GM12872 (cell line): ENCODE data around the gene KRT73.

Experiments used
- TF ChIP-seq, protein P1 (sequence below): IDR thresholded peaks from 3 replicates; pipeline ENCODE4 v1.5.1; 2011; ENCODE audit warnings: low read depth, mild to moderate bottlenecking, low read length, moderate library complexity; ENCODE audit not compliant: insufficient read depth

Gene KRT73

DNA sequence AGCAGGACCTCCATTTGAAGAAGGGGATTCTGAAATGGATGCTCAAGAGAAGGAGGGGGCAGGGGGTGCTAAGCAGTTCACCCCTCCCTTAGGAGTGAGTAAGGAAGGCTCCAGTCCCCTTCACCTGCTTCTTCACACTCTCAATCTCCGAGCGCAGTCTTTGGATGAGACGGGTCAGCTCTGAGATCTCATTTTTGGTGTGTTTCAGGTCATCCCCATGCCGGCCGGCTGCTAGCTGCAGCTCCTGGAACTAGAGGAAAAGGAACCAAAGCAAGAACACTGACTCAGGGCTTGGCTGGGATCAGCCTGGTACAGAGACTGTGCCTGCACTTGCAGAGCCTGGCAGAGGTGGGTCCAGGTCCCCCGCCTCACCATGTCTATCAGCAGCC is 7.3 kb downstream of the KRT73 start:
- TF ChIP-seq, protein P1, sequence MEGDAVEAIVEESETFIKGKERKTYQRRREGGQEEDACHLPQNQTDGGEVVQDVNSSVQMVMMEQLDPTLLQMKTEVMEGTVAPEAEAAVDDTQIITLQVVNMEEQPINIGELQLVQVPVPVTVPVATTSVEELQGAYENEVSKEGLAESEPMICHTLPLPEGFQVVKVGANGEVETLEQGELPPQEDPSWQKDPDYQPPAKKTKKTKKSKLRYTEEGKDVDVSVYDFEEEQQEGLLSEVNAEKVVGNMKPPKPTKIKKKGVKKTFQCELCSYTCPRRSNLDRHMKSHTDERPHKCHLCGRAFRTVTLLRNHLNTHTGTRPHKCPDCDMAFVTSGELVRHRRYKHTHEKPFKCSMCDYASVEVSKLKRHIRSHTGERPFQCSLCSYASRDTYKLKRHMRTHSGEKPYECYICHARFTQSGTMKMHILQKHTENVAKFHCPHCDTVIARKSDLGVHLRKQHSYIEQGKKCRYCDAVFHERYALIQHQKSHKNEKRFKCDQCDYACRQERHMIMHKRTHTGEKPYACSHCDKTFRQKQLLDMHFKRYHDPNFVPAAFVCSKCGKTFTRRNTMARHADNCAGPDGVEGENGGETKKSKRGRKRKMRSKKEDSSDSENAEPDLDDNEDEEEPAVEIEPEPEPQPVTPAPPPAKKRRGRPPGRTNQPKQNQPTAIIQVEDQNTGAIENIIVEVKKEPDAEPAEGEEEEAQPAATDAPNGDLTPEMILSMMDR: no peak

DNA sequence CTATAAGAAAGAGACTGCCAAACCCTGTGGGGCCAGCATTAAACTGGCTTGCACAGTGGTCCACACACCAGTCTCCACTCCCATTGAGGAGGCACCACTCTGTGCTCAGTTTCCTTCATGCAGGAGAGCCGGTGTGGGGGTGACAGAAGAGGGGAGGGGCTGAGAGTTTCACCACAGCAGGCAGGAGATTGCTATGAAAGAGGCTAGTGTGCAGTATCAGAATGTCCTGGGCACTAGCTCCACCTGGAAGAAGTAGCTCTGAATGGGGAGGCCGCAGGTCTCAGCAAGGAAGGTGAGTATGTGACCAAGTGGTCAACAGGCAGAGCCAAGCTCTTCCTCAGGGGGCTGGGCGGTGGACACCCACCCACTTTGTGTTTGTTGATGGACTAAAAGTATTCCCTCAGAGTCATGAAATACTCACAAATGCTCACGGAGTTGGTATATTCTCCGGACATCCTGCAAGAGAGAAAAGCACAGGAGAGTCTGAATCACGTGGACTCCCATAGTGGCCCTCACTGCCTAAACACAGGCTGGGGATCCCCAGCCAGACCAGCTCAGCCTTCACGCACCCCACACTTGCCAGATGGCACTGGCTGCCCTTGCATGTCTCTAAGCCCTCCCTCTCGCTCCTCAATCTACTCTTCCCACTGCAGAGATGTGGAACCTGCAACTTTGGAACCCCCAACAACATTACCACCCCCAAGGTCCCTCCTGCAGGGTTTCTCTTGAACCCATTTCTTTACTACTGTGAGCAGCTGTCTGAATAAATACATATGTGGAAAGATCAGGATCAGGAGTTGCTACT is 9.3 kb downstream of the KRT73 start:
- TF ChIP-seq, protein P1: no peak

DNA sequence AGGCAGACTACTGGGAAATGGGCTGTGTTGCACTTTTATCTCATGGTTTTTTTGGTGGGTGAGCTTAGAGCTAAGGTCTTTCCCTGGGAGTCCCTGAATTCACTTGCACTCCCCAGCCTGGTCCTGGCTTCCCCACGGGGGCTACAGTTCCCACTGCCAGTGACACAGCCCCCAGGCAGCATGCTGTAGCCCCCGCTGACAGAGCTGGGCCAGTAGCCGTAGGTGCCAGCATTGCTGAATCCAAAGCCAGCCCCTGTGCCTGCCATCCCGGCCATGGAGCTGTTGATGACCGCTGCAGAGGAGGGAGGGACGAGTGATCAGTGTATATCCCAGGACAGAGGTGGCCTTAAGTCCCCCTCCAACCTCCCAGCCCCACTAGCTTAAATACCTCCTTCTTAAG is 10.2 kb downstream of the KRT73 start:
- TF ChIP-seq, protein P1: no peak

DNA sequence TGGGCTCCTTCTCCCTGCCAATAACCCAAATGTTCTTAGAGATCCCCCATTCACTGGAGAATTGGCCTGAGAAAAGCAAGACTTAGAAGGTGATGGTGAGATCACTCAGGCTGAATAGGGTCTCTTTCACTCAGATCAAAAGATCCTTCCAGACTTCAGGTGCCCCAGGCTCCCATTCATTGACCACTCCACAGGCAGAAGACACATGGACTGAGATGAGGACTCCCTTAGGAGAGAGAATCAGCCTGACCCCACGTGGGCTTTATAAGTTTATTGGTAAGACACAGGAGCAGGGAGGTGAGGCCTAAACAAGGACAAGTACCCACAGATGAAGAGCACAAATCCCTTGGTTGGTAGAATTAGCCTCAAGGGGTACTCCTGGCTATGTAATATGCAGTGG is 11.0 kb downstream of the KRT73 start:
- TF ChIP-seq, protein P1: no peak

DNA sequence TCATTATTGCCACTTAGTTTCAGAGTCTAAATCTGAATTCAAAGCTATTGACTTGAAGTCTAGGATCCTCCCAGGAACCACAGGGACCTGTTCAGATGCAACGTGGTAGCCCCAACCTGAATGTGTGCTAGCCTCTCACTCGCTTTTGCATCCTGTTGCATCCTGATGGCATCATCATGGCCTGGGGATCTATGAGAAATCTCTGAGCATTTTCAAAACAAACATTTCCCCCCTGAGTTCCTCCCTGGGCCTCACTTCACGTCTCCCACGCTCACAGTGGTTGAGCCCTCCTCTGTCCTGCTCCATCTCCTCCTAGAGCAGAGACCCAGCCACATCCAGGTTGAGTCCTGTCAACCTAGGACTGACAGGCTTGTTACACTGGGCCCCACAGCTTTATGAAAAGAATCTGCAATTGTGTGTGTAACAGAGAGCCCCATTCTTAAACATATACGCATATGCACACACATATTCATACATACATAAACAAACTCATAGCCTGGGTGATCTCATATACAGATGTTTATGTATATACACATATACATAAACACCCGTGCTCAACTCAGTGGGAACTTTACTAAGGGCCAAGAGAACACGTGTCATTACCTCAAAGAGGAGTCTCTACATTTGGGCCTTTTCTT is 11.7 kb downstream of the KRT73 start:
- TF ChIP-seq, protein P1: no peak

DNA sequence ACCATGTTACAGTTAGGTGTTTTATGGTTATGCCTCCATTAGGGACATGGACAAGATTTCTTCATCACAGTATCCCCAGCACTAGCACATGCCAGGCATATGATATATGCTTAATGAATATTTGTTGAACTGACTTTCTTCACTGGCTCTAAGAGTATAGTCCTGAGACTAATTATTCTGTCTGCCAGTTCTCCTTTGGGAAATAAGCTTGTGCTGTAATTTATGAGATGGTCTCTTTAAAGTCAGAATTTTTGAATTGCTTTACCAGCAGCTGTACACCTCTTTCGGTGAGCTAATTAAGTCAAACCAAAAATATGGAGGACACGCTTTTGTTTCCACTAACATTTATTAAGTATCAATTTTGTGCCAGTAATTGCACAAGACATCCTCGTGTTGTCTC is 12.3 kb downstream of the KRT73 start:
- TF ChIP-seq, protein P1: no peak

DNA sequence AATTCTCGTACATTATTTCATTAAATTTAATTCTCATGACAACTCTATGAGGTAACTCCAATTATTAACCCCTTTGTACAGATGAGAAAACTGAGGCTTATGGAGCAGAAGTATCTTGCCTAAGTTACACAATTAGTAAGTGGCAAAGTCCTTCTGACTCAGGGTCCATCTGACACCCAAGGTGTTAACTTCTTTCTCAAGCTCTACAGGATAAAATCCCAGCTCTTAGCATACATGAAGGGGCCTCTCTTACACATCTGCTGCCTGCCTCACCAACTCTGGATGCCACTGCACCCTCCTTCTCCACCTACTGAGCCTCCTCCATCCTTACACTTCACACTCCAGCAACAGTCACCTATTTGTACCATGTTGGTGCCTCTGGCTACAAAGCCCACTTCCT is 12.8 kb downstream of the KRT73 start:
- TF ChIP-seq, protein P1: no peak
